Mammary epithelial cell (primary cell): Measurements from ENCODE around the gene DELE1.

ENCODE experiments used
- EZH2 ChIP-seq: IDR thresholded peaks from 2 replicates; pipeline ENCODE4 v1.6.1; 2012; ENCODE audit warnings: low read length, inconsistent platforms, borderline replicate concordance
- TF ChIP-seq, protein P1 (sequence below), 2 donors: IDR thresholded peaks in 1 of 2; conservative IDR thresholded peaks in 1 of 2; 2 replicates each; pipeline ENCODE4 v1.5.1; 2011 to 2012; ENCODE audit warnings: inconsistent platforms in 2 of 2, low read length in 2 of 2, mild to moderate bottlenecking in 2 of 2, control low read depth in 1 of 2, low read depth in 1 of 2; ENCODE audit not compliant: insufficient read depth in 1 of 2; ENCODE audit errors: extremely low read depth in 1 of 2

DNA sequence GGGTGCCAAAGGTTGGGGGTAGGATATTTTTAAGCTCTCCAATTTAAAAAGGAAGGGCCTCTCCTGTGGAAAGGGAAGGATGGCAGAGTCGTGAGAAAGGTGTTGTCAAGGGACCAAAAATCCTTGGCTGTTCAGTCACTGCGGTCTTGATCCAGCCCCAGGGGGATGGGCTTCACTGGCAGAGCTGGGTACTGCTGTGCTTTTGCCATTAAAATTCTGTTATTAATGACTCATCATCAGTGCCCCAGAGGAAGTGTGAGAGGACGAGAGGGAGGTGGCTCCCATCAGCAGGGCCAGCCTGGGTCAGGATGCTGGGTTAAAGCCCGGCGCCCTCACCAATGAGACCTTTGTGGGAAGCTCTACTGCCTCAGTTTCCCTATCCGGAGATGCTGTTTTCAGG lies 17.6 kb downstream of the DELE1 start:
- TF ChIP-seq, protein P1, sequence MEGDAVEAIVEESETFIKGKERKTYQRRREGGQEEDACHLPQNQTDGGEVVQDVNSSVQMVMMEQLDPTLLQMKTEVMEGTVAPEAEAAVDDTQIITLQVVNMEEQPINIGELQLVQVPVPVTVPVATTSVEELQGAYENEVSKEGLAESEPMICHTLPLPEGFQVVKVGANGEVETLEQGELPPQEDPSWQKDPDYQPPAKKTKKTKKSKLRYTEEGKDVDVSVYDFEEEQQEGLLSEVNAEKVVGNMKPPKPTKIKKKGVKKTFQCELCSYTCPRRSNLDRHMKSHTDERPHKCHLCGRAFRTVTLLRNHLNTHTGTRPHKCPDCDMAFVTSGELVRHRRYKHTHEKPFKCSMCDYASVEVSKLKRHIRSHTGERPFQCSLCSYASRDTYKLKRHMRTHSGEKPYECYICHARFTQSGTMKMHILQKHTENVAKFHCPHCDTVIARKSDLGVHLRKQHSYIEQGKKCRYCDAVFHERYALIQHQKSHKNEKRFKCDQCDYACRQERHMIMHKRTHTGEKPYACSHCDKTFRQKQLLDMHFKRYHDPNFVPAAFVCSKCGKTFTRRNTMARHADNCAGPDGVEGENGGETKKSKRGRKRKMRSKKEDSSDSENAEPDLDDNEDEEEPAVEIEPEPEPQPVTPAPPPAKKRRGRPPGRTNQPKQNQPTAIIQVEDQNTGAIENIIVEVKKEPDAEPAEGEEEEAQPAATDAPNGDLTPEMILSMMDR (conservative IDR thresholded peaks at IDR 0.05 in 1 of 2, IDR thresholded peaks at IDR 0.05 in 1 of 2; ENCODE audit: extremely low read depth in 1 of 2, insufficient read depth in 1 of 2, low read depth in 1 of 2, low read length in 2 of 2) = no peak
- no peak for TF ChIP-seq EZH2
